ENCODE results near the gene TNK1.
A peak's percentile ranks its signal among the peaks of the same experiment; 100 is the strongest.

Gene TNK1

DNA sequence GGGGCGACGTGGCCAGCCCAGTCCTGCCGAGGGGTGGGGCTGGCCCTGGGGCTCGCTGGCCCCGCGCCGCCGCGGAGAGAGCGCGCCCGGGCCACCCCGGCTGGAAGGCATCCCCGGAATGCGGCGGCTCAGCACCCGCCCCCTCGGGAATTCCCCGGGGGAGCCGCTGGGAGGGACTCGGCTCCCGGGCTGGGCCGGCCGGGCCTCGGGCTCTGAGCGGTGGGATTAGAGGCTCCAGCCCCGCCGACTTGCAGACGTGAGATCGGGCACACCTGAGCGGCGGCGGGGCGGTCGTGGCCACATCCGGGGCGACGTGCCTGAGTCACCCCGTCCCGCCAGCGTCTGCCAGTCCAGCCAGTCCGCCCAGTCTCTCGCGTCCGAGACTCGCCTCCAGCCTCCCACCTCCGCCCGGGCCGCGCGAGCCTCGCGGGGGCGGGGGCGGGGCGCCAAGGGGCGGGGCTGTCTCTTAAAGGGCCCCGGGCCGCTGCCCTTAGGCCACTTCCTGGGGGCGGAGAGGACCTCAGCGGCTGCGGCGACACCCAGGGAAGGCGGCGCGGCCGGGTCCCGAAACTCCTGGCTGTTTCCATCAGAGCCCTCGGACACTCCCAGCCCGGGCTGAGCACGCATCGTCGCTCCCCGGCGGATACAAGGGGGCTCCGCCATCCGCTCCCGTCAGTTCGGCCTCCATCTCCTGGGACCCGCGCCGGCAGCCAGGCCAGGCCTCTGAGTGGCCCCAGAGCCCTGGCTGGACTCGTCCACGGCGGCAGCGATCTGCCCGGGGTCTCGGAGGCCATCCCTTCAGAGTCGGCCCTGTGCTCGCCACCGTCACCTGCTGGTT is 29.0 kb upstream of the TNK1 start, which contains the start of gene KCTD11:
Gene KCTD11 (plus strand): TSS at position 498 of the 838 bp plus-strand sequence.
- DNase-seq (ENCODE audit: low read depth, low spot score), result peak; percentile 89
- peak within 1 kb of the TSS; percentile 83 for H3K4me3 ChIP-seq (ENCODE audit: low read depth, low read length)
- TF ChIP-seq, protein P1, sequence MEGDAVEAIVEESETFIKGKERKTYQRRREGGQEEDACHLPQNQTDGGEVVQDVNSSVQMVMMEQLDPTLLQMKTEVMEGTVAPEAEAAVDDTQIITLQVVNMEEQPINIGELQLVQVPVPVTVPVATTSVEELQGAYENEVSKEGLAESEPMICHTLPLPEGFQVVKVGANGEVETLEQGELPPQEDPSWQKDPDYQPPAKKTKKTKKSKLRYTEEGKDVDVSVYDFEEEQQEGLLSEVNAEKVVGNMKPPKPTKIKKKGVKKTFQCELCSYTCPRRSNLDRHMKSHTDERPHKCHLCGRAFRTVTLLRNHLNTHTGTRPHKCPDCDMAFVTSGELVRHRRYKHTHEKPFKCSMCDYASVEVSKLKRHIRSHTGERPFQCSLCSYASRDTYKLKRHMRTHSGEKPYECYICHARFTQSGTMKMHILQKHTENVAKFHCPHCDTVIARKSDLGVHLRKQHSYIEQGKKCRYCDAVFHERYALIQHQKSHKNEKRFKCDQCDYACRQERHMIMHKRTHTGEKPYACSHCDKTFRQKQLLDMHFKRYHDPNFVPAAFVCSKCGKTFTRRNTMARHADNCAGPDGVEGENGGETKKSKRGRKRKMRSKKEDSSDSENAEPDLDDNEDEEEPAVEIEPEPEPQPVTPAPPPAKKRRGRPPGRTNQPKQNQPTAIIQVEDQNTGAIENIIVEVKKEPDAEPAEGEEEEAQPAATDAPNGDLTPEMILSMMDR (IDR thresholded peaks at IDR 0.05; ENCODE audit: low read depth, low read length), result no peak
- in situ Hi-C loops (cut with HindIII; ENCODE audit: low sequenced_read_pairs), result no loop called here

DNA sequence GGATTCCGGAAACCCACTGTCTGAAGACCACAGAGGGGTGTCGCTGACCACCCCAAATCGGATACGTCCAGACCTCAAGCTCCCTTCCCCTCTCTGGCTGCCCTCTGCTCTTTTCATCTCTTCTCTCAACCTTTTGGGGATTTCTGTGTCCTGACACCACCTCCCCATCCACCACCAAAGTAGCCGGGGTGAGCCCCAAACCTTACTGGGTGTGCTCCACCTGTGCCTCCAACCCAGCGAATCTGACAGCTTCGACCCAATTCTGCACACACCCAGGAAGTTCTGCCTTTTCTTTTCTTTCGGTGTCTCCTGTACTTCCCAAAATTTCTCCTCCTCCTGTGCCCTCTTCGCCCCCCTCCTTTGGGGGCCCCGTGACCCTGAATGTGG is 28.4 kb upstream of the TNK1 start:
- H3K4me3 ChIP-seq (ENCODE audit: low read depth, low read length), result peak overlapping the region; percentile 83
- no peak for DNase-seq (ENCODE audit: low read depth, low spot score)
- TF ChIP-seq, protein P1 (IDR thresholded peaks at IDR 0.05; ENCODE audit: low read depth, low read length), result peak; percentile 75
- in situ Hi-C loops (cut with HindIII; ENCODE audit: low sequenced_read_pairs), result no loop called here

DNA sequence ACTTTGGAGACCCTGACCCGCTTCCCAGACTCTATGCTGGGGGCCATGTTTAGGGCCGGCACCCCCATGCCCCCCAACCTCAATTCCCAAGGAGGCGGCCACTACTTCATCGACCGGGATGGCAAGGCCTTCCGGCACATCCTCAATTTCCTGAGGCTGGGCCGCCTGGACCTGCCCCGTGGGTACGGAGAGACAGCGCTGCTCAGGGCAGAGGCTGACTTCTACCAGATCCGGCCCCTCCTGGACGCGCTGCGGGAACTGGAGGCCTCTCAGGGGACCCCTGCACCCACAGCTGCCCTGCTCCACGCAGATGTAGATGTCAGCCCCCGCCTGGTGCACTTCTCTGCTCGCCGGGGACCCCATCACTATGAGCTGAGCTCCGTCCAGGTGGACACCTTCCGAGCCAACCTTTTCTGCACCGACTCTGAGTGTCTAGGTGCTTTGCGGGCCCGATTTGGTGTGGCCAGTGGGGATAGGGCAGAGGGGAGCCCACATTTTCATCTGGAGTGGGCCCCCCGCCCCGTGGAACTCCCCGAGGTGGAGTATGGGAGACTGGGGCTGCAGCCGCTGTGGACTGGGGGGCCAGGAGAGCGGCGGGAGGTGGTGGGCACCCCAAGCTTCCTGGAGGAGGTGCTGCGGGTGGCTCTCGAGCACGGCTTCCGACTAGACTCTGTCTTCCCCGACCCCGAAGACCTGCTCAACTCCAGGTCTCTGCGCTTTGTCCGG is 27.8 kb upstream of the TNK1 start:
- TF ChIP-seq, protein P1 (IDR thresholded peaks at IDR 0.05; ENCODE audit: low read depth, low read length), result no peak
- H3K4me3 ChIP-seq (ENCODE audit: low read depth, low read length), result peak overlapping the region; percentile 83
- DNase-seq (ENCODE audit: low read depth, low spot score), result no peak
- in situ Hi-C loops (cut with HindIII; ENCODE audit: low sequenced_read_pairs), result no loop called here

DNA sequence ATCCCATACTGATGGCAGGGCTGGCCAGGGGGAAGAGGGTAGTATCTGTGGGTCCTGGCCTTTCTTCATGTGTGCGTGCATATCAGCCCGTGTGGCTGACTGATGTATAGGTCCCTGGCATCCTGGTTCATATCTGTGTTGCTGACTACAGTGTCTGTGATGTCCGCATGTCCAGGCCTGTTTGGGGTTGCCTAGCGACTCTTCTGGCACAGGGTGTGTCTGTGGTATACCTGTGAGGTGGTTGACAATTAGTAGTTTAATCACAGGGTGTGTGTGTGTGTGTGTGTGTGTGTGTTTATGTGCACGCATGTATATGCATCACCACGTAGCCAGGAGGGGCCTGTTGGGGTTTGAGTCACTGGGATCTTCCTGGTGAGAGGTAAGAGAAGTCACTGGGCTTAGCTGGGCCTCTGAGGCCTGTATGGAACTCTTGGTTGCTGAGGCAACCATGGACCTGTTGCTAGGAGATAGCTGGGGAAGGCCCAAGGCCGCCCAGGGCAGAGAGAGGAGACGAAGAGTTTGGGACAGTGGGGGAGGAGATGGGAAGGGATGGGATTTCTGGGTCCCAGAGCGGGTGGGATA is 26.5 kb upstream of the TNK1 start:
- in situ Hi-C loops (cut with HindIII; ENCODE audit: low sequenced_read_pairs), result no loop called here
- TF ChIP-seq, protein P1 (IDR thresholded peaks at IDR 0.05; ENCODE audit: low read depth, low read length), result no peak
- no peak overlapping the region for H3K4me3 ChIP-seq (ENCODE audit: low read depth, low read length)
- DNase-seq (ENCODE audit: low read depth, low spot score), result peak; percentile 48

DNA sequence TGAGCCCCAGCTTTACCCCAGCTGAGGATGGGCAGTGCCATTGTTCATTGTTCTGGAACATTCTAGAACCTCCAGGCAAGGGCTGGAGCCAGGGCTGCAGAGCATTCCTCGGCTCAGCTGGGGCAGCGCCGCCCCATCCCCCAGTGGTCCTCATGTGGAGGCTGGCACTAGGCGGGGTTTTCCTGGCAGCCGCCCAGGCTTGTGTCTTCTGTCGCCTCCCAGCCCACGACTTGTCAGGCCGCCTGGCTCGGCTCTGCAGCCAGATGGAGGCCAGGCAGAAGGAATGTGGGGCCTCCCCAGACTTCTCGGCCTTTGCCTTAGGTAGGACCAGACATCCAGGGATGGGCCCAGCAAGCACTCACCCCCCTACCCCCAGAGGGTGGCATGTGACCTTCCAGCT is 25.8 kb upstream of the TNK1 start, which contains the start of gene TMEM95:
Gene TMEM95 (plus strand): TSS at position 104 of the 400 bp plus-strand sequence. CDS start 49 bp downstream, at position 153.
- no peak for DNase-seq (ENCODE audit: low read depth, low spot score)
- H3K4me3 ChIP-seq (ENCODE audit: low read depth, low read length), result no peak within 1 kb of the TSS
- TF ChIP-seq, protein P1 (IDR thresholded peaks at IDR 0.05; ENCODE audit: low read depth, low read length), result no peak
- in situ Hi-C loops (cut with HindIII; ENCODE audit: low sequenced_read_pairs), result no loop called here

DNA sequence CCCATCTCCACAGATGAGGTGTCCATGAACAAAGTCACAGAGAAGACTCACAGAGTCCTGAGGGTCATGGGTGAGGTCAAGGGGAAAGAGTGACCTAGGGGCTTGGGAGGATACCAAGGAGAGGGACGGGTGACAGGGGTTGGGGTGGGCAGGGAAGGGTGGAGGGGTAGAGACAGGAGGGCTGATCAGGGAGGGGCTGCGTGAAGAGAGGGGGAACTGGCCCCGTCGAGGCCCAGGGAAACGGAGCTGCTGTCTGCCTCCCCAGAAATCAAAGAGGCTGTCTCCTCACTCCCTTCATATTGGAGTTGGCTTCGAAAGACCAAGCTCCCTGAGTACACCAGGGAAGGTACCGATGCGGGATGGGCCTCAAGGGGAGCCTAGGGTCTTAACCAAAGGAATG is 25.3 kb upstream of the TNK1 start:
- in situ Hi-C loops (cut with HindIII; ENCODE audit: low sequenced_read_pairs), result no loop called here
- DNase-seq (ENCODE audit: low read depth, low spot score), result no peak
- TF ChIP-seq, protein P1 (IDR thresholded peaks at IDR 0.05; ENCODE audit: low read depth, low read length), result no peak
- H3K4me3 ChIP-seq (ENCODE audit: low read depth, low read length), result no peak overlapping the region
